Calu3 (cell line): ENCODE data around the gene SEMA3E. TPM values are rescaled to one million over a fixed set of nuclear protein-coding genes. Genes with fewer than 3 reads are reported as not detected.
"Not testable (repeated sequence)": the region's sequence is repeated elsewhere in the genome, so short reads cannot be mapped to it uniquely, and the experiment has no call there.

ENCODE experiments used
- BruUV-seq: library from RNA; stranded (reverse); fragments of 400-500 nt; replicated peaks from 2 replicates; lab custom pipeline; 2021; lab: Mats Ljungman, UMichigan
- CTCF ChIA-PET: fragments of 300-600 bp; sonication (Branson Sonifier 250); formaldehyde crosslinking; loops from one replicate; lab custom pipeline; 2022; ENCODE audit warnings: antibody characterized with exemption; lab: Charles Lee
- DNase-seq: peaks from one replicate; pipeline ENCODE4 v3.0.0; 2022
- H3K27ac Mint-ChIP-seq: one replicate; pipeline ENCODE4 v1.8.0; 2022; ENCODE audit warnings: mixed read lengths; ENCODE audit not compliant: unreplicated experiment
- H3K27me3 Mint-ChIP-seq: one replicate; pipeline ENCODE4 v1.8.0; 2022; ENCODE audit warnings: mixed read lengths; ENCODE audit not compliant: unreplicated experiment
- H3K36me3 Mint-ChIP-seq: one replicate; pipeline ENCODE4 v1.8.0; 2022; ENCODE audit warnings: mild to moderate bottlenecking, moderate library complexity, mixed read lengths; ENCODE audit not compliant: insufficient read depth, unreplicated experiment
- H3K4me1 Mint-ChIP-seq: one replicate; pipeline ENCODE4 v1.8.0; 2022; ENCODE audit warnings: mild to moderate bottlenecking, low read depth, mixed read lengths; ENCODE audit not compliant: unreplicated experiment
- H3K4me3 Mint-ChIP-seq: one replicate; pipeline ENCODE4 v1.8.0; 2022; ENCODE audit warnings: mild to moderate bottlenecking, low read depth, moderate library complexity, mixed read lengths; ENCODE audit not compliant: unreplicated experiment
- H3K9me3 Mint-ChIP-seq: one replicate; pipeline ENCODE4 v1.8.0; 2022; ENCODE audit warnings: low read depth, mixed read lengths; ENCODE audit not compliant: unreplicated experiment
- CTCF ChIP-seq: fragments of 200-600 bp; IDR thresholded peaks from one replicate; pipeline ENCODE4 v1.8.0; 2022; ENCODE audit warnings: antibody characterized with exemption; ENCODE audit not compliant: unreplicated experiment
- intact Hi-C: fragments of 100-400 bp; cut with micrococcal nuclease; formaldehyde crosslinking; loops from one replicate; pipeline ENCODE4 v1.10.0; 2022; ENCODE audit not compliant: unreplicated experiment
- total RNA-seq: library from RNA; stranded (reverse); gene quantifications from 2 replicates; pipeline ENCODE4 v1.2.3, GENCODE V29; 2022

Gene SEMA3E
- total RNA-seq, 1 experiment from 2014 or later: 24.4 TPM

GRCh38 chr7:83439026-83439425, 209.9 kb downstream of the SEMA3E start:
- no peak for TF ChIP-seq CTCF
- no peaks in the 10 kb centered on the region for H3K9me3 Mint-ChIP-seq
- CTCF ChIA-PET: no interaction called here
- no peak overlapping the region for H3K4me3 Mint-ChIP-seq
- H3K27ac Mint-ChIP-seq: no peak overlapping the region
- H3K36me3 Mint-ChIP-seq: no peaks in the 10 kb centered on the region
- intact Hi-C loops: no loop called here
- no peaks in the 10 kb centered on the region for H3K4me1 Mint-ChIP-seq
- H3K27me3 Mint-ChIP-seq: no peaks in the 10 kb centered on the region
- DNase-seq: no peak
- no TSS peak for BruUV-seq

GRCh38 chr7:83430289-83430688, 218.7 kb downstream of the SEMA3E start:
- CTCF ChIA-PET, intact Hi-C loops, H3K36me3 Mint-ChIP-seq, H3K4me3 Mint-ChIP-seq, H3K27me3 Mint-ChIP-seq, H3K27ac Mint-ChIP-seq, H3K4me1 Mint-ChIP-seq, DNase-seq, H3K9me3 Mint-ChIP-seq, BruUV-seq: not testable (repeated sequence)

GRCh38 chr7:83429493-83429892, 219.4 kb downstream of the SEMA3E start:
- BruUV-seq: no TSS peak
- Mint-ChIP-seq H3K27me3 (no peaks in the 10 kb centered on the region), H3K4me1 (peaks cover 5% of the 10 kb centered on the region), H3K27ac (no peak overlapping the region), H3K4me3 (no peak overlapping the region), H3K9me3 (no peaks in the 10 kb centered on the region), H3K36me3 (no peaks in the 10 kb centered on the region)
- CTCF ChIA-PET: no interaction called here
- intact Hi-C loops: no loop called here
- no peak for DNase-seq
- TF ChIP-seq CTCF: no peak

- CTCF ChIA-PET: no interaction called here
- Mint-ChIP-seq H3K36me3 (no peaks in the 10 kb centered on the region), H3K27me3 (no peaks in the 10 kb centered on the region), H3K4me3 (no peak overlapping the region), H3K27ac (no peak overlapping the region), H3K9me3 (no peaks in the 10 kb centered on the region), H3K4me1 (peaks cover 5% of the 10 kb centered on the region)
- no peak for DNase-seq
- no TSS peak for BruUV-seq
- TF ChIP-seq CTCF: no peak
- intact Hi-C loops: no loop called here
Observed at GRCh38 chr7:83427884-83428283, 221.1 kb downstream of the SEMA3E start.

DNA sequence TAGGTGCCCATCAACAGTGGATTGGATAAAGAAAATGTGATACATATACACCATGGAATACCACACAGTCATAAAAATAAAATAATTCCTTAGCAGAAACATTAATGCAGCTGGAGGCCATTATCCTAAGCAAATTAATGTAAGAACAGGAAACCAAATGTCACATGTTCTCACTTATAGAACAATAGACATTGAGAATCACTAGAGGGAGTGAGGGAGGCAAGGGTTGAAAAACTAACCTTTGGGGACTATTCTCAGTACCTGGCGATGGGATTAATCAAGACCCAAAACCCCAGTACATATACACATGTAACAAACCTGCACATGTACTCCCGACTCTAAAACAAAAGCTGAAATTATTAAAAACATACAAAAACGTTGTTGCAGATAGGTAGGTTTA, 222.6 kb downstream of the SEMA3E start:
- no peak for DNase-seq
- CTCF ChIA-PET: no interaction called here
- intact Hi-C loops: no loop called here
- Mint-ChIP-seq H3K4me3 (no peak overlapping the region), H3K27me3 (no peaks in the 10 kb centered on the region), H3K9me3 (no peaks in the 10 kb centered on the region), H3K27ac (no peak overlapping the region), H3K36me3 (no peaks in the 10 kb centered on the region), H3K4me1 (peaks cover 5% of the 10 kb centered on the region)
- BruUV-seq: no TSS peak
- TF ChIP-seq CTCF: no peak
